ENCODE data around the gene FOXF1.

Gene FOXF1

GRCh38 chr16:86479419-86479818, 30.9 kb upstream of the FOXF1 start:
- TF ChIP-seq CTCF (IDR thresholded peaks at IDR 0.05; ENCODE audit: control insufficient read depth, extremely low read depth, insufficient read depth), result no peak
- no peak overlapping the region for H3K4me3 ChIP-seq (ENCODE audit: low read depth, low read length)
- no peak for DNase-seq (ENCODE audit: low read depth)

- H3K4me3 ChIP-seq (ENCODE audit: low read depth, low read length), result no peak overlapping the region
- no peak for TF ChIP-seq CTCF (IDR thresholded peaks at IDR 0.05; ENCODE audit: control insufficient read depth, extremely low read depth, insufficient read depth)
- DNase-seq (ENCODE audit: low read depth), result no peak
These were observed 29.9 kb upstream of the FOXF1 start for GRCh38 chr16:86480444-86480843.

- H3K4me3 ChIP-seq (ENCODE audit: low read depth, low read length), result no peak overlapping the region
- no peak for TF ChIP-seq CTCF (IDR thresholded peaks at IDR 0.05; ENCODE audit: control insufficient read depth, extremely low read depth, insufficient read depth)
- no peak for DNase-seq (ENCODE audit: low read depth)
These were observed 28.7 kb upstream of the FOXF1 start for GRCh38 chr16:86481607-86482006.

- DNase-seq (ENCODE audit: low read depth), result no peak
- no peak for TF ChIP-seq CTCF (IDR thresholded peaks at IDR 0.05; ENCODE audit: control insufficient read depth, extremely low read depth, insufficient read depth)
- H3K4me3 ChIP-seq (ENCODE audit: low read depth, low read length), result no peak overlapping the region
These were observed 26.1 kb upstream of the FOXF1 start for GRCh38 chr16:86484240-86484639.

GRCh38 chr16:86485746-86486145, 24.6 kb upstream of the FOXF1 start:
- H3K4me3 ChIP-seq (ENCODE audit: low read depth, low read length), result no peak overlapping the region
- no peak for DNase-seq (ENCODE audit: low read depth)
- no peak for TF ChIP-seq CTCF (IDR thresholded peaks at IDR 0.05; ENCODE audit: control insufficient read depth, extremely low read depth, insufficient read depth)

- no peak overlapping the region for H3K4me3 ChIP-seq (ENCODE audit: low read depth, low read length)
- no peak for TF ChIP-seq CTCF (IDR thresholded peaks at IDR 0.05; ENCODE audit: control insufficient read depth, extremely low read depth, insufficient read depth)
- DNase-seq (ENCODE audit: low read depth), result no peak
These were observed 19.3 kb upstream of the FOXF1 start for GRCh38 chr16:86490859-86491639.

GRCh38 chr16:86491640-86492023, 18.7 kb upstream of the FOXF1 start:
- no peak for TF ChIP-seq CTCF (IDR thresholded peaks at IDR 0.05; ENCODE audit: control insufficient read depth, extremely low read depth, insufficient read depth)
- DNase-seq (ENCODE audit: low read depth), result no peak
- H3K4me3 ChIP-seq (ENCODE audit: low read depth, low read length), result no peak overlapping the region

Data from LNCaP clone FGC (cell line).